ENCODE measurements around the gene ZNF23. TPM values are rescaled to one million over a fixed set of nuclear protein-coding genes. Genes with fewer than 3 reads are reported as not detected.

The ZNF23 gene
- total RNA-seq, 1 experiment from 2014 or later, result 9.6 TPM

GRCh38 chr16:71460236-71460635 is 1.8 kb downstream of the ZNF23 start:
- H2BK15ac ChIP-seq (ENCODE audit: low read depth, low read length), result no peak overlapping the region
- no peak overlapping the region for H2BK5ac ChIP-seq (ENCODE audit: insufficient read length, low read length)
- no peaks in the 10 kb centered on the region for H3K27me3 ChIP-seq (ENCODE audit: insufficient read depth, low read length)
- no peaks in the 10 kb centered on the region for H4K20me1 ChIP-seq (ENCODE audit: control insufficient read depth, insufficient read depth, insufficient read length)
- no peak overlapping the region for H2AFZ ChIP-seq (ENCODE audit: low read length)
- H3K9me3 ChIP-seq (ENCODE audit: control insufficient read depth, low read depth, low read length), result no peaks in the 10 kb centered on the region
- no peaks in the 10 kb centered on the region for H3K27me3 Mint-ChIP-seq (ENCODE audit: low read depth)
- no peaks in the 10 kb centered on the region; a peak in 1 of 5 replicates for H3K9me3 Mint-ChIP-seq
- no CpG with 5 or more reads among the region's 4 CpGs for WGBS (ENCODE audit: extremely low coverage, insufficient read length, low lambda C conversion rate)
- H3K23me2 ChIP-seq (ENCODE audit: insufficient read length, low read depth, low read length, poor library complexity, severe bottlenecking), result peaks cover 3% of the 10 kb centered on the region
- H2AK5ac ChIP-seq (ENCODE audit: insufficient read length, low read length), result no peak overlapping the region
- no peak overlapping the region for H3K27ac Mint-ChIP-seq
- H3K4me1 Mint-ChIP-seq, result peaks cover 13 to 20% of the 10 kb centered on the region in 2 experiments
- no peak overlapping the region for H3K27ac ChIP-seq (ENCODE audit: insufficient read length, low read depth, low read length)
- no peak for TF ChIP-seq CTCF (conservative IDR thresholded peaks at IDR 0.05)
- no peaks in the 10 kb centered on the region for H3K79me1 ChIP-seq (ENCODE audit: insufficient read depth, low read depth, low read length, poor library complexity, severe bottlenecking)
- no peak overlapping the region for H4K8ac ChIP-seq (replicated peaks; ENCODE audit: insufficient read length, low read depth, low read length)
- DNase-seq, result no peak
- H3K79me2 ChIP-seq (ENCODE audit: insufficient read depth, low read length), result peaks cover 4% of the 10 kb centered on the region; the same call in 1 of the 2 replicates
- no peak overlapping the region for H2BK120ac ChIP-seq (ENCODE audit: low read depth, low read length, poor library complexity, severe bottlenecking)
- H3K23ac ChIP-seq (ENCODE audit: insufficient read length, low read depth, low read length), result no peak overlapping the region
- no peak overlapping the region for H4K91ac ChIP-seq (ENCODE audit: insufficient read length, low read depth, low read length)
- no peak overlapping the region for H4K5ac ChIP-seq (ENCODE audit: insufficient read length, low read depth, low read length)
- peak overlapping the region; percentile 94 to 96; a peak in 4 of 5 replicates for H3K4me3 Mint-ChIP-seq
- H3K56ac ChIP-seq (ENCODE audit: insufficient read length, low read depth, low read length), result no peak overlapping the region
- H2BK20ac ChIP-seq (ENCODE audit: low read depth, low read length, poor library complexity, severe bottlenecking), result no peak overlapping the region
- no peak overlapping the region for H2BK12ac ChIP-seq (ENCODE audit: insufficient read length, low read depth, low read length)
- H3K14ac ChIP-seq (ENCODE audit: insufficient read depth, low read length), result no peak overlapping the region
- H3K18ac ChIP-seq (ENCODE audit: insufficient read length, low read depth, low read length), result no peak overlapping the region
- H3K4me2 ChIP-seq (ENCODE audit: insufficient read depth, insufficient read length, low read length), result no peak overlapping the region
- H3K36me3 Mint-ChIP-seq (ENCODE audit: insufficient read depth in 1 of 3, low read depth in 3 of 3), result peaks cover 10 to 13% (median 10%) of the 10 kb centered on the region in 3 experiments; a peak in 6 of 7 replicates
- no peak overlapping the region for H3T11ph ChIP-seq (ENCODE audit: low read length)
- no peak overlapping the region for H3K9ac ChIP-seq (ENCODE audit: extremely low read depth, insufficient read length, low read length)
- no peaks in the 10 kb centered on the region; the same call in 1 of the 2 replicates for H3K4me1 ChIP-seq (ENCODE audit: insufficient read depth, low read length)
- no peak overlapping the region for H3K4ac ChIP-seq (ENCODE audit: low read depth, low read length)
